Bronchus fibroblast of lung (primary cell): ENCODE results near the gene LIME1. TPM values are rescaled to one million over a fixed set of nuclear protein-coding genes. Genes with fewer than 3 reads are reported as not detected.

ENCODE experiments used
- total RNA-seq: library from RNA; depleted of rRNA; stranded (reverse); fragments of >200 nt; gene quantifications from 2 replicates; pipeline ENCODE4 v1.2.3, GENCODE V29; 2015

Gene LIME1, protein sequence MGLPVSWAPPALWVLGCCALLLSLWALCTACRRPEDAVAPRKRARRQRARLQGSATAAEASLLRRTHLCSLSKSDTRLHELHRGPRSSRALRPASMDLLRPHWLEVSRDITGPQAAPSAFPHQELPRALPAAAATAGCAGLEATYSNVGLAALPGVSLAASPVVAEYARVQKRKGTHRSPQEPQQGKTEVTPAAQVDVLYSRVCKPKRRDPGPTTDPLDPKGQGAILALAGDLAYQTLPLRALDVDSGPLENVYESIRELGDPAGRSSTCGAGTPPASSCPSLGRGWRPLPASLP
- total RNA-seq, result 5.2 and 6.7 TPM in 2 replicates

DNA sequence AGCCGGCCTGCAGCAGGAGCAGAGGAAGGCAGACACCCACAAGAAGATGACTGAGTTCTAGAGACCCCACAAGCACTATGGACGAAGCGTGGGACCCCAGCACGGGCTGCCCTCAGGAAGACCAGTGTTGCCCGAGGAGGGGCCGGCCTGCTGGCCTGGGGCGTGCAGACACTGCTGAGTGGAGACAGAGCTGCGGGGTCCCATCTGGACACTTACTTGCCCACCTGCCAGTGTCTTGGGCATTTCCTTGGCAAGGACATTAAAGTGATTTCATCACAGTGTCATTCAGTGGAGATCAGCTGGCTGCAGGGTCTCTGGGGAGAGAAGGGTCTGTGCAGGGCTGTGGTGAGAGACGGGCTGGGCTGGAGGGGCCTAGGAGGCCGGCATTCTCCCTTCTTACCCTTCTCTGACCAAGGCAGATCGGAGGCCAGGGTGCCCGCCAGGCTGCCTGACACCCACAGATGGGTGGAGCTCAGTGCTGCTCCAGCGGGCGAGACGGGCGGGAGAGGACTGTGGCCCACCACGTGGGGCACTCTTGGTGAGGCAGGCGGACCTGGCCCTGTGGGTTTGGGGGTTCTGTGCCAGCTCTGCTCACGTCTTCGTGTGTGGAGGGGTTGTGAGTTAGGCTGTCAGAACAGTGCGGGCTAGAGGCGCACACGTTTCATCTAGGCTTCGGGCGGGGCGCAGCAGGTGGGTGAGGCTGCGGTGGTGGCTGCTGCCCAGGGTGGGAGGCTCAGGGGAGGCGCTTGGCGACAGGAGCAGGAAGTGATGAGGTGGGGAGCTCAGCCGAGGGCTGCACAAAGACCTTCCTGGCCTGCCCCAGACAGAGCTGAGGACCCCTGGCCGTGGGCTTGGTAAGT, at the start of gene LIME1:
LIME1 (plus strand) TSS at position 806 of the 860 bp plus-strand sequence. CDS start 886 bp downstream, outside the sequence.

DNA sequence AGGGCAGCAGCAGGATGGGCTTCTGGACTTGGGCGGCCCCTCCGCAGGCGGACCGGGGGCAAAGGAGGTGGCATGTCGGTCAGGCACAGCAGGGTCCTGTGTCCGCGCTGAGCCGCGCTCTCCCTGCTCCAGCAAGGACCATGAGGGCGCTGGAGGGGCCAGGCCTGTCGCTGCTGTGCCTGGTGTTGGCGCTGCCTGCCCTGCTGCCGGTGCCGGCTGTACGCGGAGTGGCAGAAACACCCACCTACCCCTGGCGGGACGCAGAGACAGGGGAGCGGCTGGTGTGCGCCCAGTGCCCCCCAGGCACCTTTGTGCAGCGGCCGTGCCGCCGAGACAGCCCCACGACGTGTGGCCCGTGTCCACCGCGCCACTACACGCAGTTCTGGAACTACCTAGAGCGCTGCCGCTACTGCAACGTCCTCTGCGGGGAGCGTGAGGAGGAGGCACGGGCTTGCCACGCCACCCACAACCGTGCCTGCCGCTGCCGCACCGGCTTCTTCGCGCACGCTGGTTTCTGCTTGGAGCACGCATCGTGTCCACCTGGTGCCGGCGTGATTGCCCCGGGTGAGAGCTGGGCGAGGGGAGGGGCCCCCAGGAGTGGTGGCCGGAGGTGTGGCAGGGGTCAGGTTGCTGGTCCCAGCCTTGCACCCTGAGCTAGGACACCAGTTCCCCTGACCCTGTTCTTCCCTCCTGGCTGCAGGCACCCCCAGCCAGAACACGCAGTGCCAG, 39.7 kb upstream of the LIME1 start, which contains the start of gene TNFRSF6B:
TNFRSF6B (plus strand) TSS at position 25 of the 729 bp plus-strand sequence; CDS start at position 141, 116 bp downstream.

DNA sequence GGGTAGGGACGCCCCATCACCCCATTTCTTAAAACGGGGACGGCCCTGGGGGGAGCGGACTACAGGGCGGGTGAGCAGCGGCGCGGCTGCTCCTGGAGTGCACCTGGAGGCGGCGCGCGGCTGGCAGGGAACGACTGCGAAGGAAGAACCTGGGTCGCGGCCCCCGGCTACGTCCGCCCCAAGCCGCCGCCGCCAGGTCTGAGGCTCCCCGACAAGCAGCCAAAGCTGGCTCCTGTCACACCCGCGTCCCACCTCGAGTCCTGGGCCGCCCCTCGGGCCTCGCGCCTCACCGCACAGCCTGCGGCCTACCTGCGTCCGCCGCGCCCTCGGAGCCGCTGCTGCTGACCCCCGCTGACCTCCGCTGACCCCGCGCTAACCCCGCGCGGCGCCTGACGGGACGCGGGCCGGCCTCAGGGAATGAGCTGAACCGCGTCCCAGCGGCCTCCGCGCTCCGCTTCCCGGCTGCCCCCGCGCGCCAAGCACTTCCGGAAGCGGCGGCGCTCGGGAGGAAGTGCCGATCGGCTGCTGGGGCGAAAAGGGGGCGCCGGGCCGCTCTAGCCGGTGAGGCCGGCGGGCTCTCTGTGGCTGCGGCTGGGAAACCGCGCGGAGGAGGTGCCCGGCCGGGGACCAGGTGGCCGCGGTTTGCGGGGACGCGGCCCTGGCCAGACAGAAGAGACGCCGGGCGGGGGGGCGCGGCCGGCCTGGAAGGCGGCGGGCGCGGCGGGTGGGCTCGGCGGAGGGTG, 28.7 kb upstream of the LIME1 start, which contains the start of the genes ARFRP1 and ZGPAT:
ARFRP1 (minus strand) TSS at position 419 of the 743 bp plus-strand sequence. CDS start 885 bp downstream, outside the sequence.
ZGPAT (plus strand) TSS at position 482 of the 743 bp plus-strand sequence. CDS start 542 bp downstream, outside the sequence.

DNA sequence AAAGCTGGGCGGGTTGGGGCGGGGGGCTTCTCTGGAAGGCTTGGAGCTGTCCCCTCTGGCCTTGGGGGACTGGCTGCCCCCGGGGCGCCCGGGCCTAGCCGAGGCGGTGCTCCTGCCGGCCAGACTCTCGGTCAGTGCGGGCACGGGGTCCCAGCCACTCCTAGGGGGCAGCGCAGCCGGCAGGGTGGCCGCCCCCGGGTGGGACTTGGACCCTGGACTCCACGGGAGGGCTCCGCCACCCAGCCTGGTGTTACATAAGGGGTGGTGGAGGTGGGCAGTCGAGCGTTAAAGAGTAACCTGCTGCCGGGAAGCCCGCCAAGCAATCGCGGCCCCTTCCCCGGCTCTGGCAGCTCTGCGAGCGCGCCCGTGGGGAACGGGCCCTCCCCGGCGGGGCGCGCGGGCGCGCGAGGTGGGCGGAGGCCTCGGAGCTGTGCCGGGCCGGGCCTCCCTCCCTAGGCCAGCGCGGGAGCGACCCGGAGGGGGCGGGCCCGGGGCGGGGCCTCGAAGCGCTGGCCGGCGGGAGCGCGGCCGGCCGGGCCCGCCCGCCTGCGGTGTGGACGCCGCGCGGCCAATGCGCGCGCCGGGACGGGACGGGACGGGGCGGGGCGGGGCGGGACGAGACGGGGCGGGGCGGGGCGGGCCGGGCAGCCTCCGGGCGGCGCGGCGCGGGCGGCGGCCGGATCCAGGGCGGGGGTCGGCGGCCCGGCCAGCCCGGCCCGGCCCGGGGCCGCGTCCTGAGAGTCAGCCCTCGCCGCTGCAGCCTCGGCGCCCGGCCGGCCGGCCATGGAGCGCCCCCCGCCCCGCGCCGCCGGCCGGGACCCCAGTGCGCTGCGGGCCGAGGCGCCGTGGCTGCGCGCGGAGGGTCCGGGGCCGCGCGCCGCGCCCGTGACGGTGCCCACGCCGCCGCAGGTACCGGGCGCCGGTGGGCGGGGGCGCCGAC, 2.9 kb downstream of the LIME1 start, which contains the start of gene SLC2A4RG:
SLC2A4RG (plus strand) TSS at position 647 of the 940 bp plus-strand sequence; CDS start at position 784, 137 bp downstream.

Other genes with a start within 250 kb of the LIME1 start
- gene EEF1A2, start 237.6 kb upstream of the LIME1 start, total RNA-seq, result 0.30 and 0.67 TPM in 2 replicates
- 259 and 266 TPM in 2 replicates for gene PPDPF, start 215.9 kb upstream of the LIME1 start, total RNA-seq
- not detected in 2 replicates for gene PTK6, start 199.3 kb upstream of the LIME1 start, total RNA-seq
- not detected in 2 replicates for gene SRMS, start 188.9 kb upstream of the LIME1 start, total RNA-seq
- 0.50 and 1.0 TPM in 2 replicates for gene FNDC11, start 182.5 kb upstream of the LIME1 start, total RNA-seq
- 21.1 and 26.2 TPM in 2 replicates for gene HELZ2, start 162.4 kb upstream of the LIME1 start, total RNA-seq
- 9.2 and 10.9 TPM in 2 replicates for gene GMEB2, start 109.6 kb upstream of the LIME1 start, total RNA-seq
- 62.0 and 67.4 TPM in 2 replicates for gene STMN3, start 83.2 kb upstream of the LIME1 start, total RNA-seq
- 14.9 and 20.7 TPM in 2 replicates for gene RTEL1, start 78.4 kb upstream of the LIME1 start, total RNA-seq
- 227 and 246 TPM in 2 replicates for gene TNFRSF6B, start 40.0 kb upstream of the LIME1 start, total RNA-seq
- gene ARFRP1, start 28.7 kb upstream of the LIME1 start, total RNA-seq, result 36.8 and 41.2 TPM in 2 replicates
- 24.7 and 30.9 TPM in 2 replicates for gene ZGPAT, start 28.6 kb upstream of the LIME1 start, total RNA-seq
- gene SLC2A4RG, start 3.1 kb downstream of the LIME1 start, total RNA-seq, result 88.3 and 91.0 TPM in 2 replicates
- gene ZBTB46, start 94.6 kb downstream of the LIME1 start, total RNA-seq, result 1.2 and 1.5 TPM in 2 replicates
- not detected in 2 replicates for gene ABHD16B, start 124.8 kb downstream of the LIME1 start, total RNA-seq
- 124 and 128 TPM in 2 replicates for gene TPD52L2, start 128.6 kb downstream of the LIME1 start, total RNA-seq
- gene DNAJC5, start 158.5 kb downstream of the LIME1 start, total RNA-seq, result 23.8 and 27.4 TPM in 2 replicates
- 26.7 and 27.6 TPM in 2 replicates for gene UCKL1, start 219.8 kb downstream of the LIME1 start, total RNA-seq
- gene ZNF512B, start 233.3 kb downstream of the LIME1 start, total RNA-seq, result 7.7 and 8.2 TPM in 2 replicates
- gene SAMD10, start 243.0 kb downstream of the LIME1 start, total RNA-seq, result 2.2 and 4.5 TPM in 2 replicates
- 37.2 and 39.0 TPM in 2 replicates for gene PRPF6, start 244.5 kb downstream of the LIME1 start, total RNA-seq